ENCODE data around the gene PDHA1. TPM values are rescaled to one million over a fixed set of nuclear protein-coding genes. Genes with fewer than 3 reads are reported as not detected.

PDHA1 gene
- polyA plus RNA-seq, 1 experiment, result 113 TPM

GRCh38 chrX:19361701-19362100, 18.0 kb downstream of the PDHA1 start:
- no peak for DNase-seq (ENCODE audit: low read depth)
- H3K36me3 ChIP-seq (ENCODE audit: control insufficient read depth, insufficient read depth, low read length), result peaks cover 1% of the 10 kb centered on the region; the same call in 1 of the 2 replicates
- CTCF ChIA-PET, result no interaction called here
- POLR2A ChIA-PET, result no interaction called here
- TF ChIP-seq, protein P1, sequence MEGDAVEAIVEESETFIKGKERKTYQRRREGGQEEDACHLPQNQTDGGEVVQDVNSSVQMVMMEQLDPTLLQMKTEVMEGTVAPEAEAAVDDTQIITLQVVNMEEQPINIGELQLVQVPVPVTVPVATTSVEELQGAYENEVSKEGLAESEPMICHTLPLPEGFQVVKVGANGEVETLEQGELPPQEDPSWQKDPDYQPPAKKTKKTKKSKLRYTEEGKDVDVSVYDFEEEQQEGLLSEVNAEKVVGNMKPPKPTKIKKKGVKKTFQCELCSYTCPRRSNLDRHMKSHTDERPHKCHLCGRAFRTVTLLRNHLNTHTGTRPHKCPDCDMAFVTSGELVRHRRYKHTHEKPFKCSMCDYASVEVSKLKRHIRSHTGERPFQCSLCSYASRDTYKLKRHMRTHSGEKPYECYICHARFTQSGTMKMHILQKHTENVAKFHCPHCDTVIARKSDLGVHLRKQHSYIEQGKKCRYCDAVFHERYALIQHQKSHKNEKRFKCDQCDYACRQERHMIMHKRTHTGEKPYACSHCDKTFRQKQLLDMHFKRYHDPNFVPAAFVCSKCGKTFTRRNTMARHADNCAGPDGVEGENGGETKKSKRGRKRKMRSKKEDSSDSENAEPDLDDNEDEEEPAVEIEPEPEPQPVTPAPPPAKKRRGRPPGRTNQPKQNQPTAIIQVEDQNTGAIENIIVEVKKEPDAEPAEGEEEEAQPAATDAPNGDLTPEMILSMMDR (IDR thresholded peaks at IDR 0.05; ENCODE audit: insufficient read depth, low read depth, low read length), result no peak
- no peaks in the 10 kb centered on the region for H3K27me3 ChIP-seq (ENCODE audit: control insufficient read depth, insufficient read depth, low read length)
- H3K4me3 ChIP-seq (ENCODE audit: low read depth, low read length), result no peak overlapping the region

DNA sequence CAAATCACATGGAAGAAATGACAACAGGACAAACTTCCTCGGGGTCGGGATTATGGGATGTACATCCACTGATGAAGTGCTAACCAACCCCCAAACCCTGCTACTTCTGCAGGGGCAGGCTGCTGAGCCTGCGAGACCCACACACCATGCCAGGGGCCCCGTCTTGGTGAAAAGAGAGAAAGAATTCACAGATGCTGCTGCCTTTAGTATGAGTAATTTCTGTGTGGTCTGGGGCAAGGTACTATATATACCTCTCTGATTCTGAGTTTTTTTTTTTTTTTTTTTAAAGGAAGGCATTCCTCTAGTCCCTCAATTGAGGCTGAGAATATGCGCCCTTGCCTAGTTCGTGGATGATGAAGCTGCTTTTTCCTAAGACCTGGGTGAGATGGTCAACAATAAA, 24.8 kb downstream of the PDHA1 start:
- no peak for DNase-seq (ENCODE audit: low read depth)
- TF ChIP-seq, protein P1 (IDR thresholded peaks at IDR 0.05; ENCODE audit: insufficient read depth, low read depth, low read length), result no peak
- ChIA-PET POLR2A (no interaction called here), CTCF (no interaction called here)
- Histone ChIP-seq H3K36me3 (ENCODE audit: control insufficient read depth, insufficient read depth, low read length) (no peaks in the 10 kb centered on the region), H3K27me3 (ENCODE audit: control insufficient read depth, insufficient read depth, low read length) (no peaks in the 10 kb centered on the region; the same call in 1 of the 2 replicates), H3K4me3 (ENCODE audit: low read depth, low read length) (no peak overlapping the region)

DNA sequence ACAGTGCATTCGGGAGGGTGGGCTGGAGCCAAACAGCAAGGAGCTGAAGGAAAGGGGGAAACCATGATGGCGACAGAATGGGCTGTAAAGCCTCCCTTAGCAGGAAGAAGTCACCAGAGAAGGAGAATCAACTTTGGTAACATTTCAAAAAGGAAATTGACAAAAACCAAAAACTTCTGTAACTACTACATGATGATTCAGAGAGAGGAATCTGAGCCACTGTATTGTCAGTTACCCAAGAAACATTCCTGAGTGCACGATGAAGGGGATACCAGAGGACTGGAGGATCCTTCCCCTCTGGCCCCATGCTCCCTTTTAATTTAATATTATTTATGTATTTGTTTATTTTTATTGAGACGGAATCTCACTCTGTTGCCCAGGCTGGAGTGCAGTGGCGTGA, 26.3 kb downstream of the PDHA1 start:
- Histone ChIP-seq H3K27me3 (ENCODE audit: control insufficient read depth, insufficient read depth, low read length) (no peaks in the 10 kb centered on the region; the same call in 1 of the 2 replicates), H3K36me3 (ENCODE audit: control insufficient read depth, insufficient read depth, low read length) (no peaks in the 10 kb centered on the region), H3K4me3 (ENCODE audit: low read depth, low read length) (no peak overlapping the region)
- POLR2A ChIA-PET, result no interaction called here
- TF ChIP-seq, protein P1 (IDR thresholded peaks at IDR 0.05; ENCODE audit: insufficient read depth, low read depth, low read length), result no peak
- peak; percentile 6 for DNase-seq (ENCODE audit: low read depth)
- CTCF ChIA-PET, result interaction anchor here (0.7 kb wide), 1 partner anchor 13 kb away, joined by 3 read pairs; no protein-coding TSS in a partner anchor

DNA sequence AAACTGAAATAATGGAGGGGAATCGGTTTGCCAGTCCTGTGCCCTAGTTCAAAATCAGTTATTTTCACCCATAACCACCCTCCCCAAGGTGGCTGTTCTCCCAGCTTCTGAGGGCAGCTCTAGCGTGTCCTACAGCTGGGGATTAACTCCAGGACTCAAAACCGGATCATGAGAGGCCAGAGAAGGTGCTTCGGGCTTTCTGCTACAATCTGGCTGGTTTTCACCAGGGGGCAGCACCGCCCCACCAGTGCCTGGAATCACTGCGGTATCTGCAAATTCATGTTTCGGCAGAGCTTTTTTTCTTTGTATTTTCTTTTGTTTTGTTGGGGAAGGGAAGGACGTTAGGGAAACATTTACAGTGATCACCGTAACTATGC, 28.4 kb downstream of the PDHA1 start:
- CTCF ChIA-PET, result interaction anchor here (0.6 to 2.6 kb wide), 9 partner anchors 9 to 789 kb away, joined by 3 to 23 read pairs (median 3); no protein-coding TSS in a partner anchor
- Histone ChIP-seq H3K27me3 (ENCODE audit: control insufficient read depth, insufficient read depth, low read length) (no peaks in the 10 kb centered on the region; the same call in 1 of the 2 replicates), H3K4me3 (ENCODE audit: low read depth, low read length) (peak overlapping the region; percentile 37; the same call in 1 of the 2 replicates), H3K36me3 (ENCODE audit: control insufficient read depth, insufficient read depth, low read length) (no peaks in the 10 kb centered on the region)
- TF ChIP-seq, protein P1 (IDR thresholded peaks at IDR 0.05; ENCODE audit: insufficient read depth, low read depth, low read length), result peak; percentile 75
- POLR2A ChIA-PET, result no interaction called here
- peak; percentile 9 for DNase-seq (ENCODE audit: low read depth)

- no peak for DNase-seq (ENCODE audit: low read depth)
- no peaks in the 10 kb centered on the region; the same call in 1 of the 2 replicates for H3K27me3 ChIP-seq (ENCODE audit: control insufficient read depth, insufficient read depth, low read length)
- H3K4me3 ChIP-seq (ENCODE audit: low read depth, low read length), result peak overlapping the region; percentile 37
- TF ChIP-seq, protein P1 (IDR thresholded peaks at IDR 0.05; ENCODE audit: insufficient read depth, low read depth, low read length), result no peak
- no peaks in the 10 kb centered on the region for H3K36me3 ChIP-seq (ENCODE audit: control insufficient read depth, insufficient read depth, low read length)
- POLR2A ChIA-PET, result no interaction called here
- CTCF ChIA-PET, result interaction anchor here (0.7 to 2.6 kb wide), 8 partner anchors 9 to 588 kb away, joined by 3 to 23 read pairs (median 4); no protein-coding TSS in a partner anchor
Observed at GRCh38 chrX:19372547-19373331, 29.0 kb downstream of the PDHA1 start.

Measured in BJ (cell line).